ENCODE data around the gene RBBP8.
A peak's percentile ranks its signal among the peaks of the same experiment; 100 is the strongest.

RBBP8 gene

GRCh38 chr18:22987547-22988189 is 54.5 kb downstream of the RBBP8 start:
- FAIRE-seq = no peak

GRCh38 chr18:22988208-22988607 is 55.1 kb downstream of the RBBP8 start:
- DNase-seq (ENCODE audit: insufficient read length, low spot score) (no peak), FAIRE-seq (no peak)

More at GRCh38 chr18:22987547-22988189, 54.5 kb downstream of the RBBP8 start:
- DNase-seq (ENCODE audit: insufficient read length, low spot score) = no peak

GRCh38 chr18:22998344-22998743 is 65.2 kb downstream of the RBBP8 start:
- DNase-seq (ENCODE audit: insufficient read length, low spot score) (no peak), FAIRE-seq (no peak)

- FAIRE-seq = no peak
These were observed 66.1 kb downstream of the RBBP8 start for GRCh38 chr18:22999212-22999611.

GRCh38 chr18:22999647-23000046 is 66.5 kb downstream of the RBBP8 start:
- FAIRE-seq (no peak), DNase-seq (ENCODE audit: insufficient read length, low spot score) (no peak)

More at GRCh38 chr18:22999212-22999611, 66.1 kb downstream of the RBBP8 start:
- no peak for DNase-seq (ENCODE audit: insufficient read length, low spot score)

GRCh38 chr18:23003289-23003688 is 70.2 kb downstream of the RBBP8 start:
- no peak for FAIRE-seq
- no peak for DNase-seq (ENCODE audit: insufficient read length, low spot score)

- FAIRE-seq = no peak
- no peak for DNase-seq (ENCODE audit: insufficient read length, low spot score)
These were observed 79.1 kb downstream of the RBBP8 start for GRCh38 chr18:23012249-23012648.

- DNase-seq (ENCODE audit: insufficient read length, low spot score) = no peak
- FAIRE-seq = no peak
These were observed 87.6 kb downstream of the RBBP8 start for GRCh38 chr18:23020555-23021294.

- no peak for DNase-seq (ENCODE audit: insufficient read length, low spot score)
- no peak for FAIRE-seq
These were observed 88.5 kb downstream of the RBBP8 start for GRCh38 chr18:23021623-23022022.

GRCh38 chr18:23032030-23032582 is 99.0 kb downstream of the RBBP8 start:
- FAIRE-seq = no peak
- peak; percentile 42 for DNase-seq (ENCODE audit: insufficient read length, low spot score)

- FAIRE-seq (no peak), DNase-seq (ENCODE audit: insufficient read length, low spot score) (no peak)
These were observed 99.9 kb downstream of the RBBP8 start for GRCh38 chr18:23033056-23033455.

- DNase-seq (ENCODE audit: insufficient read length, low spot score) (no peak), FAIRE-seq (no peak)
These were observed 103.6 kb downstream of the RBBP8 start for GRCh38 chr18:23036660-23037201.

GRCh38 chr18:23037646-23038045 is 104.5 kb downstream of the RBBP8 start:
- no peak for DNase-seq (ENCODE audit: insufficient read length, low spot score)
- no peak for FAIRE-seq

GRCh38 chr18:23038712-23039111 is 105.6 kb downstream of the RBBP8 start:
- no peak for DNase-seq (ENCODE audit: insufficient read length, low spot score)
- no peak for FAIRE-seq

- no peak for DNase-seq (ENCODE audit: insufficient read length, low spot score)
- FAIRE-seq = no peak
These were observed 109.0 kb downstream of the RBBP8 start for GRCh38 chr18:23042133-23042532.

- DNase-seq (ENCODE audit: insufficient read length, low spot score) (no peak), FAIRE-seq (no peak)
These were observed 110.8 kb downstream of the RBBP8 start for GRCh38 chr18:23043803-23044376.

- FAIRE-seq (no peak), DNase-seq (ENCODE audit: insufficient read length, low spot score) (no peak)
These were observed 116.7 kb downstream of the RBBP8 start for GRCh38 chr18:23049698-23050373.

- no peak for DNase-seq (ENCODE audit: insufficient read length, low spot score)
- no peak for FAIRE-seq
These were observed 120.8 kb downstream of the RBBP8 start for GRCh38 chr18:23053776-23054457.

GRCh38 chr18:23054553-23054952 is 121.4 kb downstream of the RBBP8 start:
- FAIRE-seq (no peak), DNase-seq (ENCODE audit: insufficient read length, low spot score) (no peak)

GRCh38 chr18:23056315-23056714 is 123.2 kb downstream of the RBBP8 start:
- no peak for FAIRE-seq
- DNase-seq (ENCODE audit: insufficient read length, low spot score) = no peak

Data from HTR-8/SVneo (cell line).